ENCODE data around the gene BTD. TPM values are rescaled to one million over a fixed set of nuclear protein-coding genes. Genes with fewer than 3 reads are reported as not detected.
A peak's percentile ranks its signal among the peaks of the same experiment; 100 is the strongest.

The BTD gene
- total RNA-seq, 4 donors from 2014 or later: 15.1 to 39.7 (median 26.0) TPM

DNA sequence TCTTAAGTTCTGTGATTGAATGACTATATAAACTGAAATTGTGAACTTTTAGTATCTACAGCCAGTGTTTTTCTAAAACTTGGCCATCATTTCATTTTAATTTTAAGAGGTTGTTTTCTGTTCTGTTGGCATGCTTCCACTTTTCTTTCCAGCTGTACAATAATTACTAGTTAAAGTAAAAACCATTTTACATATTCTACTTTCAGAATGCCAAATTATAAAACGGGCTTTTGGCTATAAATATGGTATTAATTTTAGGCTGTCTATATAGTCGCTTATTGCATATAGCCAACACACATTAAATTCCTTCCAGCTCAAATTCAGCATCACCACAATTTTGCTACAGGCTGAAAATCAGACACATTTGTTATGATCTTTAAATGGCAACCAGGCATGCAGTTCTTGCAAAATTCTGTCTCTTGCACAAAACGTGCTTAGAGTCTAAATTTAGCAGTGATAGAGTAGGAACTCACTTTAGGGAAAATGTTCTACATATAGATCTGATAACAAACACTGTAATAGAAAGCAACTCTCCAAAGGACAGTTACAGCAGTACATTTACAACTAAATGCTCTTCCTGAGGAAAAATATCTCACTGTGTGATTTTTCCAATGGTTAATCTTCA is 81.1 kb downstream of the BTD start:
- Histone ChIP-seq H3K9me3 (no peaks in the 10 kb centered on the region), H3K4me3 (no peak overlapping the region), H3K4me1 (peaks cover 12 to 17% of the 10 kb centered on the region in 2 donors), H3K27ac (peak overlapping the region; percentile 12 to 75 (median 60)), H3K27me3 (no peaks in the 10 kb centered on the region), H3K36me3 (peaks cover 0 to 45% of the 10 kb centered on the region in 2 donors)
- ATAC-seq (peak; percentile 86 to 89), DNase-seq (no peak)
- TF ChIP-seq, protein P1, sequence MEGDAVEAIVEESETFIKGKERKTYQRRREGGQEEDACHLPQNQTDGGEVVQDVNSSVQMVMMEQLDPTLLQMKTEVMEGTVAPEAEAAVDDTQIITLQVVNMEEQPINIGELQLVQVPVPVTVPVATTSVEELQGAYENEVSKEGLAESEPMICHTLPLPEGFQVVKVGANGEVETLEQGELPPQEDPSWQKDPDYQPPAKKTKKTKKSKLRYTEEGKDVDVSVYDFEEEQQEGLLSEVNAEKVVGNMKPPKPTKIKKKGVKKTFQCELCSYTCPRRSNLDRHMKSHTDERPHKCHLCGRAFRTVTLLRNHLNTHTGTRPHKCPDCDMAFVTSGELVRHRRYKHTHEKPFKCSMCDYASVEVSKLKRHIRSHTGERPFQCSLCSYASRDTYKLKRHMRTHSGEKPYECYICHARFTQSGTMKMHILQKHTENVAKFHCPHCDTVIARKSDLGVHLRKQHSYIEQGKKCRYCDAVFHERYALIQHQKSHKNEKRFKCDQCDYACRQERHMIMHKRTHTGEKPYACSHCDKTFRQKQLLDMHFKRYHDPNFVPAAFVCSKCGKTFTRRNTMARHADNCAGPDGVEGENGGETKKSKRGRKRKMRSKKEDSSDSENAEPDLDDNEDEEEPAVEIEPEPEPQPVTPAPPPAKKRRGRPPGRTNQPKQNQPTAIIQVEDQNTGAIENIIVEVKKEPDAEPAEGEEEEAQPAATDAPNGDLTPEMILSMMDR (IDR thresholded peaks at IDR 0.05 in 4 of 5, conservative IDR thresholded peaks at IDR 0.05 in 1 of 5): no peak
- in situ Hi-C loops (cut with MboI; ENCODE audit: low sequenced_read_pairs in 4 of 4): no loop called here
- intact Hi-C loops (cut with DNase I; ENCODE audit: low total_unique reads): no loop called here

GRCh38 chr3:15683253-15683652 is 81.7 kb downstream of the BTD start:
- Histone ChIP-seq H3K36me3 (peaks cover 0 to 45% of the 10 kb centered on the region in 2 donors), H3K4me3 (no peak overlapping the region), H3K9me3 (no peaks in the 10 kb centered on the region), H3K27me3 (no peaks in the 10 kb centered on the region), H3K4me1 (peaks cover 12 to 17% of the 10 kb centered on the region in 2 donors), H3K27ac (peak overlapping the region; percentile 12 to 75 (median 60))
- DNase-seq (no peak), ATAC-seq (no peak)
- TF ChIP-seq POLR2A (IDR thresholded peaks at IDR 0.05): no peak
- TF ChIP-seq, protein P1 (IDR thresholded peaks at IDR 0.05 in 4 of 5, conservative IDR thresholded peaks at IDR 0.05 in 1 of 5): no peak
- intact Hi-C loops (cut with DNase I; ENCODE audit: low total_unique reads) (no loop called here), in situ Hi-C loops (cut with MboI; ENCODE audit: low sequenced_read_pairs in 4 of 4) (no loop called here)

- H3K27ac ChIP-seq: peak overlapping the region in 1 of 4 donors; percentile 75
- H3K27me3 ChIP-seq: no peaks in the 10 kb centered on the region
- intact Hi-C loops (cut with DNase I; ENCODE audit: low total_unique reads) (no loop called here), in situ Hi-C loops (cut with MboI; ENCODE audit: low sequenced_read_pairs in 4 of 4) (no loop called here)
- TF ChIP-seq POLR2A (IDR thresholded peaks at IDR 0.05): peak in 1 of 2 donors; percentile 28
- TF ChIP-seq, protein P1 (IDR thresholded peaks at IDR 0.05 in 4 of 5, conservative IDR thresholded peaks at IDR 0.05 in 1 of 5): no peak
- H3K36me3 ChIP-seq: peaks cover 0 to 44% of the 10 kb centered on the region in 2 donors
- ATAC-seq (no peak), DNase-seq (no peak)
- H3K4me3 ChIP-seq: no peak overlapping the region
- peaks cover 17 to 23% of the 10 kb centered on the region in 2 donors for H3K4me1 ChIP-seq
- H3K9me3 ChIP-seq: no peaks in the 10 kb centered on the region
Observed at GRCh38 chr3:15685927-15686326, 84.4 kb downstream of the BTD start.

DNA sequence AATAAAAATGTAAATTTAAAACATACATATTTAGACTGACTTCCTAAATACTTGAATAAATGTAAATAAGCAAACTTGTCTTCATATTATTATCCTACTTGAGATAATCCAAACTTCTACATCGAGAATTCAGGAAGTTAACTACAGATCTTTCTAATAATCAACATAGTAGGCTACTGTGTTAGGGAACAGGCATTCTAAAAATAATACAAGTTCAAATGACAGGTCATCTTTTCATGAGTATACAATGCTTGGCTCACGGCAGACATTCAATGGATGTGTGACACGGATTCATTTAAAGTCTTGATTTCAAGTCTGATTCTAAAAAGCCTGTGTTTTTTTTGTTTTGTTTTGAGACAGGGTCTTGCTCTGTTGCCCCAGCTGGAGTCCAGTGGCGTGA is 88.7 kb downstream of the BTD start:
- Histone ChIP-seq H3K4me1 (peaks cover 5 to 7% of the 10 kb centered on the region in 2 donors), H3K27ac (peak overlapping the region in 3 of 4 donors; percentile 46 to 50 (median 50)), H3K36me3 (peaks cover 0 to 43% of the 10 kb centered on the region in 2 donors), H3K4me3 (no peak overlapping the region), H3K9me3 (no peaks in the 10 kb centered on the region), H3K27me3 (no peaks in the 10 kb centered on the region)
- TF ChIP-seq, protein P1 (IDR thresholded peaks at IDR 0.05 in 4 of 5, conservative IDR thresholded peaks at IDR 0.05 in 1 of 5): no peak
- no peak for TF ChIP-seq POLR2A (IDR thresholded peaks at IDR 0.05)
- intact Hi-C loops (cut with DNase I; ENCODE audit: low total_unique reads) (no loop called here), in situ Hi-C loops (cut with MboI; ENCODE audit: low sequenced_read_pairs in 4 of 4) (no loop called here)
- peak; percentile 47 to 48 for ATAC-seq
- DNase-seq: no peak

Data from gastrocnemius medialis (tissue), 4 donors.